ENCODE results near the gene GPR18. TPM values are rescaled to one million over a fixed set of nuclear protein-coding genes. Genes with fewer than 3 reads are reported as not detected.
"Not testable (repeated sequence)": the region's sequence is repeated elsewhere in the genome, so short reads cannot be mapped to it uniquely, and the experiment has no call there.

GPR18 gene
- total RNA-seq, 1 donor from 2014 or later = not detected

GRCh38 chr13:99231721-99232120, 26.5 kb downstream of the GPR18 start:
- TF ChIP-seq CTCF (IDR thresholded peaks at IDR 0.05) = no peak
- no peaks in the 10 kb centered on the region for H3K27me3 Mint-ChIP-seq (ENCODE audit: low read depth)
- no peak for DNase-seq (ENCODE audit: low spot score)
- no peaks in the 10 kb centered on the region for H3K9me3 Mint-ChIP-seq (ENCODE audit: low read depth)
- no peaks in the 10 kb centered on the region for H3K36me3 Mint-ChIP-seq (ENCODE audit: low read depth)
- H3K27ac Mint-ChIP-seq (ENCODE audit: unreplicated experiment) = peak overlapping the region; percentile 55
- peaks cover 30% of the 10 kb centered on the region for H3K4me1 Mint-ChIP-seq (ENCODE audit: low read depth)
- no peak overlapping the region for H3K4me3 Mint-ChIP-seq (ENCODE audit: unreplicated experiment)

- Mint-ChIP-seq H3K4me1 (ENCODE audit: low read depth) (peaks cover 30% of the 10 kb centered on the region), H3K4me3 (ENCODE audit: unreplicated experiment) (no peak overlapping the region), H3K9me3 (ENCODE audit: low read depth) (no peaks in the 10 kb centered on the region), H3K27ac (ENCODE audit: unreplicated experiment) (no peak overlapping the region), H3K27me3 (ENCODE audit: low read depth) (no peaks in the 10 kb centered on the region), H3K36me3 (ENCODE audit: low read depth) (no peaks in the 10 kb centered on the region)
- no peak for TF ChIP-seq CTCF (IDR thresholded peaks at IDR 0.05)
- DNase-seq (ENCODE audit: low spot score) = no peak
Observed at GRCh38 chr13:99230991-99231390, 27.2 kb downstream of the GPR18 start.

- H3K9me3 Mint-ChIP-seq (ENCODE audit: low read depth); H3K4me3 Mint-ChIP-seq (ENCODE audit: unreplicated experiment); H3K36me3 Mint-ChIP-seq (ENCODE audit: low read depth); H3K27me3 Mint-ChIP-seq (ENCODE audit: low read depth); H3K27ac Mint-ChIP-seq (ENCODE audit: unreplicated experiment); DNase-seq (ENCODE audit: low spot score): not testable (repeated sequence)
- peaks cover 30% of the 10 kb centered on the region for H3K4me1 Mint-ChIP-seq (ENCODE audit: low read depth)
Observed at GRCh38 chr13:99230588-99230987, 27.6 kb downstream of the GPR18 start.

GRCh38 chr13:99228737-99229691, 29.2 kb downstream of the GPR18 start:
- peak overlapping the region; percentile 49 for H3K4me3 Mint-ChIP-seq (ENCODE audit: unreplicated experiment)
- no peaks in the 10 kb centered on the region for H3K27me3 Mint-ChIP-seq (ENCODE audit: low read depth)
- H3K27ac Mint-ChIP-seq (ENCODE audit: unreplicated experiment) = peak overlapping the region; percentile 91
- TF ChIP-seq CTCF (IDR thresholded peaks at IDR 0.05) = no peak
- no peaks in the 10 kb centered on the region for H3K9me3 Mint-ChIP-seq (ENCODE audit: low read depth)
- peaks cover 30% of the 10 kb centered on the region for H3K4me1 Mint-ChIP-seq (ENCODE audit: low read depth)
- H3K36me3 Mint-ChIP-seq (ENCODE audit: low read depth) = no peaks in the 10 kb centered on the region
- DNase-seq (ENCODE audit: low spot score) = no peak

- Mint-ChIP-seq H3K27me3 (ENCODE audit: low read depth) (no peaks in the 10 kb centered on the region), H3K4me3 (ENCODE audit: unreplicated experiment) (peak overlapping the region; percentile 49), H3K36me3 (ENCODE audit: low read depth) (no peaks in the 10 kb centered on the region), H3K4me1 (ENCODE audit: low read depth) (peaks cover 33% of the 10 kb centered on the region), H3K27ac (ENCODE audit: unreplicated experiment) (peak overlapping the region; percentile 91), H3K9me3 (ENCODE audit: low read depth) (peaks cover 2% of the 10 kb centered on the region)
- no peak for TF ChIP-seq CTCF (IDR thresholded peaks at IDR 0.05)
- no peak for DNase-seq (ENCODE audit: low spot score)
Observed at GRCh38 chr13:99227909-99228688, 30.1 kb downstream of the GPR18 start.
